HG03064 (cell line): ENCODE measurements around the gene ERI3.
"Not testable (repeated sequence)": the region's sequence is repeated elsewhere in the genome, so short reads cannot be mapped to it uniquely, and the experiment has no call there.

Experiments used
- ATAC-seq: cut with Tn5 transposase; IDR thresholded peaks from one replicate; pipeline ENCODE4 v1.9.1; 2021; ENCODE audit warnings: low read depth; ENCODE audit not compliant: unreplicated experiment

ERI3 gene

DNA sequence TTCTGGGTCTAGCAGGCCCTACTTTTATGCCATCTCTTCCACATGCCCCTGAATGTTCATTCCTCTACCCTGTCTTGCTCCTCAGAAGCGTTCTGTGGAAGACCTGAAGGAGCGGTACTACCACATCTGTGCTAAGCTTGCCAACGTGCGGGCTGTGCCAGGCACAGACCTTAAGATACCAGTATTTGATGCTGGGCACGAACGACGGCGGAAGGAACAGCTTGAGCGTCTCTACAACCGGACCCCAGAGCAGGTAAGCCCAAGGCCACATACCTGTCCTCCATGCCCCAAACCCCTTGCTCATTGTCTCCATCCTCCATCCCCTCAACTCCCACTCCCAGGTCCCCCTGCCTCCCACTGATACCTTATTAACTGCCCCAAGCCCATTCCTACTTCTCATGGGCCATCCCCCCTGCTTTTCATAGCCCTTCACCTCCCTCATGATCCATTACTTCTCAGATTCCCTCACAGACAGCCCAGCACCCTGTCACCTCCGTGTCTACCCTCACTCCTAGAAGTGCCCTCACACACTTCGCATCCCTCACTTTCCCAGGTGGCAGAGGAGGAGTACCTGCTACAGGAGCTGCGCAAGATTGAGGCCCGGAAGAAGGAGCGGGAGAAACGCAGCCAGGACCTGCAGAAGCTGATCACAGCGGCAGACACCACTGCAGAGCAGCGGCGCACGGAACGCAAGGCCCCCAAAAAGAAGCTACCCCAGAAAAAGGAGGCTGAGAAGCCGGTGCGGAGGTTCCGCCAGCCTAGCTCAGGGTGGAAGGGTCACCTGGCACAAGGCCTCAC lies 136.4 kb downstream of the ERI3 start:
- no peak for ATAC-seq

GRCh38 chr1:44217809-44218410 lies 137.1 kb downstream of the ERI3 start:
- no peak for ATAC-seq

DNA sequence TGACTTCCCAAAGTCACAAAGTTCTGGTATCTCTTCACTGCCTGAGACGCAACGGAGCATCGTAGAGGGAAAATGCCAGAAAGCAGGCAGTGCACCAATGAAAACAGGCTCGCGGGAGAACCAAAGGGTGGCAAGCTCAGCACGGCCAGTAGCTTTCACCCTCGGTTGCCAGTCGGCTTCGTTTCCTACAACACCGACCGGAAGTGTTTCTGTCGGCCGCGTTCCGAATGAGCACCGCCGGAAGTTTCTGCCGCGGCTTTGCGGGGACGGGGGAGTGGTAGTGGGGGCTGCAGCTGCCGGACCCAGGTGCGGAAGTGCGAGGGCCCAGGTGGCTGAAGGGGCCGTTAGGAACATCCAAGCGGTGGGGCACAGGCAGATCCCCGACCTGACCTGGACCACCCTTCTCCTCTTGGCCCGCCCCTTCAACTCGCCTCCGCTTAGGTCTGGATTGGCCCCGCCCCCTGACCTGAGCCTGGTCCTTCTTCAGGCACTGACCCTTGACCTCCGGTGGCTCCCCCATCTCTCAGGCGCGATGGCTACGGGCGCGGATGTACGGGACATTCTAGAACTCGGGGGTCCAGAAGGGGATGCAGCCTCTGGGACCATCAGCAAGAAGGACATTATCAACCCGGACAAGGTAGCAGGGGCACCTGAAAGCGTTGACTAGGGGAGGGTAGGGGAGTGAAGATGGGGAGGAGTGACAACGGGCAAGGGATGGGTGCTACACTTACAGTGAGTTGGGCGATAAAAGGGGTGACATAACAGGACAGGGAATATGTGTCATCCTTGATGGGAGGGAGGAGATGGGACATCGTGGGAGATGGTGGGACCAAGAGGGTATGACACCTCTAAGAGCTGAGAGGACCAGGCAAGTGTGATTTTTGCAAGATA lies 141.6 kb downstream of the ERI3 start, which contains the start of gene DMAP1:
TSS of gene DMAP1 (plus strand) at position 250 of the 891 bp plus-strand sequence. CDS start at position 533, 283 bp downstream.
- ATAC-seq: peak; percentile 50

GRCh38 chr1:44212355-44213221 lies 142.5 kb downstream of the ERI3 start:
- ATAC-seq: no peak

- ATAC-seq: no peak
Measured at GRCh38 chr1:44210595-44210994, 144.5 kb downstream of the ERI3 start.

GRCh38 chr1:44208226-44208625 lies 146.8 kb downstream of the ERI3 start:
- ATAC-seq: no peak

DNA sequence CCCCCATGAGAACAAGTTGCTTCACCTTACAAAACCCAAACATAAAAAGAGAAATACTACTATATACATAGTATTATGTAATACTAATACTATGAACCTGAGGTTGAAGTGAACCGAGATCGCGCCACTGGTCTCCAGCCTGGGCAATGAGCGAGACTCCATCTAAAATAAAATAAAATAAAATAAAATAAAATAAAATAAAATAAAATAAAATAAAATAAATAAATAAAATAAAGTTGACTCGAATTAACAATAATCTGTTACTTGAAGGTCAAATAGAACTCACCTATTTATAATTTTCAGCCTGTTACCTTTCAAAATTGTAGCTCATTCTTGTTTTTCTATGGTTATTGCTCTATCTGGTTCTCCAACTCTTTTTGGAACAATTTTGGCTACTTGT lies 148.5 kb downstream of the ERI3 start:
- ATAC-seq: not testable (repeated sequence)

- ATAC-seq: no peak
Measured at GRCh38 chr1:44200336-44200735, 154.7 kb downstream of the ERI3 start.

DNA sequence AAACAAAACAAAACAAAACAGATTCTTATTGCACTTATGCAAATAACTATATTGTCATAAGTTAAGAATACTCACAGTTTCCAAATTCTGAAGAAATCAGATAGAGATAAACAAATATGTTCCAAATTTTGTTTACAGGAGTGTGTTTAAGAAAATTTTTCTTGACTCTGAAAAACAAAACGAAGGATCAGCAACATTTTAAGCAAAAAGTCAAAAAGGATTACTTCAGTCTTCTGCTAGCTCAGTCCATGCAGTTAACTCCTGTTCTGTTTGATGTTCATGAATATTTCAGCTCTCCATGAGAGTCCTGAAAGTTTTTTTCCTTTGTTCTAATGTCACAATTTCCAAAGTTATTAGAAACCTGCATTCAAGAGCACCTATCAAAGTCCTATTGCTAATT lies 180.4 kb downstream of the ERI3 start:
- no peak for ATAC-seq
